MCF 10A (cell line): ENCODE results near the gene HCCS. TPM values are rescaled to one million over a fixed set of nuclear protein-coding genes. Genes with fewer than 3 reads are reported as not detected.

ENCODE experiments used
- Bru-seq: library from RNA; stranded (reverse); fragments of 400-500 nt; gene quantifications from one replicate; lab custom pipeline; 2021; lab: Mats Ljungman, UMichigan
- BruChase-seq, 2 experiments: library from RNA; stranded (reverse); fragments of 400-500 nt; gene quantifications; one replicate each; lab custom pipeline; 2021; lab: Mats Ljungman, UMichigan
- BruUV-seq: library from RNA; stranded (reverse); fragments of 400-500 nt; replicated peaks from 2 replicates; lab custom pipeline; 2021; lab: Mats Ljungman, UMichigan
- CTCF ChIA-PET: fragments of 300-600 bp; sonication (Branson Sonifier 250); formaldehyde crosslinking; extraction: SDS; loops from one replicate; lab custom pipeline; 2021; ENCODE audit warnings: antibody characterized with exemption, inconsistent platforms; lab: Yijun Ruan, JAX
- POLR2A ChIA-PET: fragments of 300-600, 350-650 bp; sonication (Branson Sonifier 250); formaldehyde crosslinking; extraction: SDS; loops from one replicate; lab custom pipeline; 2020; ENCODE audit warnings: antibody characterized with exemption, inconsistent platforms; lab: Yijun Ruan, JAX
- DNase-seq: peaks from one replicate; pipeline ENCODE4 v3.0.0-alpha.2; 2018; ENCODE audit not compliant: unreplicated experiment
- H3K27ac Mint-ChIP-seq: one replicate; pipeline ENCODE4 v1.8.0; 2022; ENCODE audit warnings: mild to moderate bottlenecking, low read depth, mixed read lengths; ENCODE audit not compliant: unreplicated experiment
- H3K27me3 Mint-ChIP-seq: one replicate; pipeline ENCODE4 v1.8.0; 2022; ENCODE audit warnings: mixed read lengths; ENCODE audit not compliant: insufficient read depth, unreplicated experiment
- H3K36me3 Mint-ChIP-seq: one replicate; pipeline ENCODE4 v1.8.0; 2022; ENCODE audit warnings: mild to moderate bottlenecking, moderate library complexity, mixed read lengths; ENCODE audit not compliant: insufficient read depth, unreplicated experiment
- H3K4me1 Mint-ChIP-seq: one replicate; pipeline ENCODE4 v1.8.0; 2022; ENCODE audit warnings: mixed read lengths; ENCODE audit not compliant: insufficient read depth, unreplicated experiment
- H3K4me3 Mint-ChIP-seq: one replicate; pipeline ENCODE4 v1.8.0; 2022; ENCODE audit warnings: mild to moderate bottlenecking, moderate library complexity, mixed read lengths; ENCODE audit not compliant: unreplicated experiment
- H3K9me3 Mint-ChIP-seq: one replicate; pipeline ENCODE4 v1.8.0; 2022; ENCODE audit warnings: mixed read lengths; ENCODE audit not compliant: unreplicated experiment
- intact Hi-C: fragments of 100-400 bp; cut with micrococcal nuclease; formaldehyde crosslinking; loops from 2 replicates; pipeline ENCODE4 v1.14.1; 2022
- long read RNA-seq: library from polyadenylated mRNA; stranded (forward); transcript quantifications from one replicate; pipeline ENCODE4 v2.0.0, GENCODE V29; 2022
- total RNA-seq: library from RNA; stranded (reverse); gene quantifications from 2 replicates; pipeline ENCODE4 v1.2.3, GENCODE V29; 2022
- TF ChIP-seq, protein P1 (sequence below): fragments of 200-600 bp; IDR thresholded peaks from one replicate; pipeline ENCODE4 v1.8.0; 2022; ENCODE audit warnings: antibody characterized with exemption, mild to moderate bottlenecking; ENCODE audit not compliant: unreplicated experiment

Gene HCCS
- 39.3 and 41.0 TPM in 2 replicates for total RNA-seq
- percentile 82 among the genes with signal in this experiment for Bru-seq, nascent RNA
- percentile 84 among the genes with signal in this experiment for BruChase-seq, experiment 1, labeled RNA remaining after a 6-hour chase
- BruChase-seq, experiment 2, labeled RNA remaining after a 2-hour chase = percentile 87 among the genes with signal in this experiment
- long read RNA-seq, transcript HCCS-202 (7 exons, 1,072 nt) = major isoform, 78 of 95 reads
- long read RNA-seq, transcript HCCS-201 (7 exons, 2,277 nt) = minor isoform, 11 of 95 reads
- long read RNA-seq, partial matches to known transcripts = 3 of 95 reads
- long read RNA-seq, other reads (novel, unspliced or antisense) = 1 of 95 reads

GRCh38 chrX:11111037-11111851 lies at the start of gene HCCS:
HCCS (plus strand) TSS chrX:11111332; CDS start chrX:11112061, 729 bp downstream.
- H3K27me3 Mint-ChIP-seq = no peaks in the 10 kb centered on the region
- peaks cover 38% of the 10 kb centered on the region for H3K36me3 Mint-ChIP-seq
- BruUV-seq = TSS peak; percentile 54
- intact Hi-C loops = no loop called here
- no peaks in the 10 kb centered on the region for H3K9me3 Mint-ChIP-seq
- H3K27ac Mint-ChIP-seq = peak within 1 kb of the TSS; percentile 87
- ChIA-PET POLR2A (interaction anchor here (0.7 to 0.9 kb wide), 3 partner anchors 11 to 1034 kb away, joined by 3 read pairs; no protein-coding TSS in a partner anchor), CTCF (interaction anchor here (0.5 to 1.7 kb wide), 2 partner anchors 10 to 663 kb away, joined by 5 to 8 read pairs; no protein-coding TSS in a partner anchor)
- TF ChIP-seq, protein P1, sequence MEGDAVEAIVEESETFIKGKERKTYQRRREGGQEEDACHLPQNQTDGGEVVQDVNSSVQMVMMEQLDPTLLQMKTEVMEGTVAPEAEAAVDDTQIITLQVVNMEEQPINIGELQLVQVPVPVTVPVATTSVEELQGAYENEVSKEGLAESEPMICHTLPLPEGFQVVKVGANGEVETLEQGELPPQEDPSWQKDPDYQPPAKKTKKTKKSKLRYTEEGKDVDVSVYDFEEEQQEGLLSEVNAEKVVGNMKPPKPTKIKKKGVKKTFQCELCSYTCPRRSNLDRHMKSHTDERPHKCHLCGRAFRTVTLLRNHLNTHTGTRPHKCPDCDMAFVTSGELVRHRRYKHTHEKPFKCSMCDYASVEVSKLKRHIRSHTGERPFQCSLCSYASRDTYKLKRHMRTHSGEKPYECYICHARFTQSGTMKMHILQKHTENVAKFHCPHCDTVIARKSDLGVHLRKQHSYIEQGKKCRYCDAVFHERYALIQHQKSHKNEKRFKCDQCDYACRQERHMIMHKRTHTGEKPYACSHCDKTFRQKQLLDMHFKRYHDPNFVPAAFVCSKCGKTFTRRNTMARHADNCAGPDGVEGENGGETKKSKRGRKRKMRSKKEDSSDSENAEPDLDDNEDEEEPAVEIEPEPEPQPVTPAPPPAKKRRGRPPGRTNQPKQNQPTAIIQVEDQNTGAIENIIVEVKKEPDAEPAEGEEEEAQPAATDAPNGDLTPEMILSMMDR = no peak
- H3K4me1 Mint-ChIP-seq = no peaks in the 10 kb centered on the region
- peak within 1 kb of the TSS; percentile 81 for H3K4me3 Mint-ChIP-seq
- DNase-seq = peak; percentile 78

- ChIA-PET CTCF (interaction anchor here (0.6 kb wide), 1 partner anchor 19 kb away, joined by 4 read pairs; no protein-coding TSS in a partner anchor), POLR2A (interaction anchor here (0.7 kb wide), 1 partner anchor 11 kb away, joined by 4 read pairs; no protein-coding TSS in a partner anchor)
- no peaks in the 10 kb centered on the region for H3K27me3 Mint-ChIP-seq
- no peaks in the 10 kb centered on the region for H3K9me3 Mint-ChIP-seq
- no TSS peak for BruUV-seq
- intact Hi-C loops = no loop called here
- no peak for DNase-seq
- no peak overlapping the region for H3K4me3 Mint-ChIP-seq
- H3K4me1 Mint-ChIP-seq = no peaks in the 10 kb centered on the region
- no peak overlapping the region for H3K27ac Mint-ChIP-seq
- H3K36me3 Mint-ChIP-seq = no peaks in the 10 kb centered on the region
- TF ChIP-seq, protein P1 = no peak
Measured at GRCh38 chrX:11064276-11064675, 46.9 kb upstream of the HCCS start.

DNA sequence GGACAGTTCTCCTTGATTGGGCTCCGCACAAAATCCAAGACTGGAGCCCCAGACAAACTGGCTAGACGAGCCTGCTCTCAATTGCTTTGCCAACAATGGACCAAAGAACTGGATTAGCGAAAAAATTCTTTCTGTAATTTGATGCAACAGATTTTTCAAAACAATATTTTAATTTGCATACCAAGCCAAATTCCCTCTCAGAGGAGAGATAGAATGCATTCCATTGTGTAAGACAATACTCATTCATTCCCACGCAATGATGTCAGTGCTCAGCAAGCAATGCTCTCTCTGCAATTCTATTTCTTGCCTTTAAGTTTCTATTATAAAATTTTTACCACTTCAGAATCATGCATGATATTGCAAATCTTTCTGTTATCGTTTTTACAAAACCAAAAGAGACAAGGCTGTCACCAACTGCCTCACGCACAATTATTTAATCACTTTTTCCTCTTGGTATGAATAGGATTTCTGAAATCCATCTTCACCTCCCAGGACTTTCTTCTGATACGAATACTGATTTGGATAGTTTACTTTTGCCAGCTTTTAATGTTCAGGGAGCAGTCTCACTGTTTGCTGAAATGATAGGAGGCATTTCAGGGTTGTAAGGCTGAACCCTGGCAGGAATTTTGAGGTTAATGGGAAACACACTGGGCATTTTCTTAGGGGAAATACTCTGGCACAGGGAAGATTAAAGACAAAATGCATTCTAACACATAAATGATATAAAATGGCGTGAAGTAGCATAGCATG lies 46.1 kb upstream of the HCCS start:
- DNase-seq = peak; percentile 33
- ChIA-PET CTCF (interaction anchor here (0.6 to 0.7 kb wide), 2 partner anchors 14 to 555 kb away, joined by 3 read pairs; no protein-coding TSS in a partner anchor), POLR2A (no interaction called here)
- no TSS peak for BruUV-seq
- H3K9me3 Mint-ChIP-seq = no peaks in the 10 kb centered on the region
- H3K4me3 Mint-ChIP-seq = no peak overlapping the region
- intact Hi-C loops = no loop called here
- H3K36me3 Mint-ChIP-seq = no peaks in the 10 kb centered on the region
- H3K4me1 Mint-ChIP-seq = no peaks in the 10 kb centered on the region
- H3K27me3 Mint-ChIP-seq = no peaks in the 10 kb centered on the region
- no peak overlapping the region for H3K27ac Mint-ChIP-seq
- TF ChIP-seq, protein P1 = no peak
